Endodermal cell (in vitro differentiated cells): ENCODE data around the gene SQSTM1. TPM values are rescaled to one million over a fixed set of nuclear protein-coding genes. Genes with fewer than 3 reads are reported as not detected.

Source experiments
- DNase-seq: peaks from one replicate; pipeline ENCODE4 v3.0.0-alpha.2; 2017
- H3K27ac ChIP-seq: 2 replicates; pipeline ENCODE4 v1.5.1; 2013; ENCODE audit warnings: mild to moderate bottlenecking, low read depth, low read length, moderate library complexity
- H3K27me3 ChIP-seq: 2 replicates; pipeline ENCODE4 v1.6.1; 2013; ENCODE audit warnings: mild to moderate bottlenecking, low read length, moderate library complexity; ENCODE audit not compliant: insufficient read depth, control insufficient read depth, poor library complexity, severe bottlenecking
- H3K36me3 ChIP-seq: 2 replicates; pipeline ENCODE4 v1.7.0; 2013; ENCODE audit warnings: mild to moderate bottlenecking, low read length, moderate library complexity; ENCODE audit not compliant: control insufficient read depth, insufficient read depth
- H3K4me1 ChIP-seq: one replicate; pipeline ENCODE4 v1.7.0; 2013; ENCODE audit warnings: low read length; ENCODE audit not compliant: control insufficient read depth, insufficient read depth
- H3K4me3 ChIP-seq: 2 replicates; pipeline ENCODE4 v1.5.1; 2013; ENCODE audit warnings: mild to moderate bottlenecking, low read length, moderate library complexity
- H3K9ac ChIP-seq: 2 replicates; pipeline ENCODE4 v1.6.1; 2013; ENCODE audit warnings: mild to moderate bottlenecking, low read length, moderate library complexity; ENCODE audit not compliant: poor library complexity, severe bottlenecking; ENCODE audit errors: extremely low read depth
- H3K9me3 ChIP-seq: 2 replicates; pipeline ENCODE4 v1.6.1; 2013; ENCODE audit warnings: mild to moderate bottlenecking, low read length, moderate library complexity; ENCODE audit not compliant: control insufficient read depth
- H3K27ac Mint-ChIP-seq: 2 replicates; pipeline ENCODE4 v1.8.0; 2020; ENCODE audit warnings: mixed read lengths
- H3K27me3 Mint-ChIP-seq: 2 replicates; pipeline ENCODE4 v1.8.0; 2021; ENCODE audit warnings: mild to moderate bottlenecking, mixed read lengths; ENCODE audit not compliant: insufficient read depth
- H3K36me3 Mint-ChIP-seq: 2 replicates; pipeline ENCODE4 v1.8.0; 2020; ENCODE audit warnings: low read depth, mixed read lengths
- H3K4me1 Mint-ChIP-seq: 2 replicates; pipeline ENCODE4 v1.8.0; 2020; ENCODE audit warnings: mixed read lengths
- H3K4me3 Mint-ChIP-seq: 2 replicates; pipeline ENCODE4 v1.8.0; 2020; ENCODE audit warnings: mild to moderate bottlenecking, moderate library complexity, mixed read lengths
- H3K9me3 Mint-ChIP-seq: 2 replicates; pipeline ENCODE4 v1.8.0; 2020; ENCODE audit warnings: mild to moderate bottlenecking, mixed read lengths
- WGBS, 2 experiments: methylation state at CpG; one replicate each; pipeline versions ENCODE4 v1.1.5 to v1.1.7; 2013; ENCODE audit warnings: missing lambda C conversion rate in 2 of 2, mixed read lengths in 1 of 2; ENCODE audit not compliant: insufficient coverage in 1 of 2, insufficient read length in 1 of 2; 5-methylcytosine and 5-hydroxymethylcytosine counted together
- total RNA-seq, 2 donors: library from RNA; stranded (reverse); fragmentation: NEBNext Ultra II Directional in 1 of 2; extraction: Animal tissue kit (Norgen Biotek cat#: 25700) in 1 of 2; gene quantifications; 2 replicates in 1 of 2; 3 replicates in 1 of 2; pipeline ENCODE4 v1.2.1, GENCODE V29; 2021
- TF ChIP-seq, protein P1 (sequence below): fragments of 200-600 bp; sonication (generic); conservative IDR thresholded peaks from 2 replicates; pipeline ENCODE4 v1.5.0; 2021; ENCODE audit warnings: antibody characterized with exemption, mild to moderate bottlenecking

SQSTM1 gene
- total RNA-seq, 2 donors from 2014 or later = 134 to 172 TPM

DNA sequence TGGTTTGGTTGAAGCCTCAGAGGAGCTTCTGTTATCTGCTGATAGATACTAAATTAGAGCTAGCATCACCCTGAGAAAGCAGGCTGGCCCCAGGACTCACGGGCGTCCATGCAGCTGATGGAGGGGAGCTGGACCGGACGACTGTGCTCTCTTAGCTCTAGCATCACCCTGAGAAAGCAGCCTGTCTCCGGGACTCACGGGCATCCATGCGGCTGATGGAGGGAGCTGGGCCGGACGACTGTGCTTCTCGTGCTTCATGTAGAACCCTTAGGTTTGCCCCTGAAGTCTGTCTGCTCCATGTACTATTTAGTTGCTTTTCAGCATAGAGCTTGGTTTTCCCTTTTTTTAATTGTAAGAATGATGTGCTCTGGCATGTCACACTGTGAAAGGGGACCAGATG lies 43.2 kb upstream of the SQSTM1 start:
- Histone ChIP-seq H3K36me3 (peaks cover 48% of the 10 kb centered on the region), H3K4me3 (no peak overlapping the region), H3K27ac (no peak overlapping the region), H3K9me3 (no peaks in the 10 kb centered on the region), H3K27me3 (no peaks in the 10 kb centered on the region), H3K9ac (no peak overlapping the region), H3K4me1 (no peaks in the 10 kb centered on the region)
- no peaks in the 10 kb centered on the region for H3K4me1 Mint-ChIP-seq
- no peak overlapping the region for H3K4me3 Mint-ChIP-seq
- no peak overlapping the region for H3K27ac Mint-ChIP-seq
- DNase-seq = no peak
- H3K9me3 Mint-ChIP-seq = no peaks in the 10 kb centered on the region
- H3K27me3 Mint-ChIP-seq = no peaks in the 10 kb centered on the region
- 94 to 99% methylated on average over 10 of the region's 10 CpGs for WGBS, 2 experiments
- H3K36me3 Mint-ChIP-seq = peaks cover 62% of the 10 kb centered on the region
- TF ChIP-seq, protein P1, sequence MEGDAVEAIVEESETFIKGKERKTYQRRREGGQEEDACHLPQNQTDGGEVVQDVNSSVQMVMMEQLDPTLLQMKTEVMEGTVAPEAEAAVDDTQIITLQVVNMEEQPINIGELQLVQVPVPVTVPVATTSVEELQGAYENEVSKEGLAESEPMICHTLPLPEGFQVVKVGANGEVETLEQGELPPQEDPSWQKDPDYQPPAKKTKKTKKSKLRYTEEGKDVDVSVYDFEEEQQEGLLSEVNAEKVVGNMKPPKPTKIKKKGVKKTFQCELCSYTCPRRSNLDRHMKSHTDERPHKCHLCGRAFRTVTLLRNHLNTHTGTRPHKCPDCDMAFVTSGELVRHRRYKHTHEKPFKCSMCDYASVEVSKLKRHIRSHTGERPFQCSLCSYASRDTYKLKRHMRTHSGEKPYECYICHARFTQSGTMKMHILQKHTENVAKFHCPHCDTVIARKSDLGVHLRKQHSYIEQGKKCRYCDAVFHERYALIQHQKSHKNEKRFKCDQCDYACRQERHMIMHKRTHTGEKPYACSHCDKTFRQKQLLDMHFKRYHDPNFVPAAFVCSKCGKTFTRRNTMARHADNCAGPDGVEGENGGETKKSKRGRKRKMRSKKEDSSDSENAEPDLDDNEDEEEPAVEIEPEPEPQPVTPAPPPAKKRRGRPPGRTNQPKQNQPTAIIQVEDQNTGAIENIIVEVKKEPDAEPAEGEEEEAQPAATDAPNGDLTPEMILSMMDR = no peak

DNA sequence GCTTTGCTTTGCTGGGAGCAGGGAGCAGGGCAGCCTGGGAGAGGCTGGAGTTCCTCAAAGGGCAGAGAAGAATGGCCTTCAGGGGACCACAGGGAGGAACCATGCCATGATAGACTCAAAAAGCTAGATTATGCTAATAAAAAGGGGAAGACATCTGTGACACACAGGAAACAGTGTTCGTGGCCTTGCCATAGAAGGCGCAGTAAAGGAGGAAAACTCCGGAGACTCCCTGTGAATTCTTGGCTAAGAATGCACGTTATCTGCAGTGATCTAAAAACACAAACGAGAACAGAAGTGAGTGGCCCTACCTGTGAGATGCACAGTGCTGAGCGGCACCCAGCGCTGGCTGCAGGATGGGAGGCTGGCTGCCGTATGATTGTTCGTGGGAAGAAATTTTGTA lies 42.8 kb upstream of the SQSTM1 start:
- Mint-ChIP-seq H3K36me3 (peaks cover 58% of the 10 kb centered on the region), H3K9me3 (no peaks in the 10 kb centered on the region), H3K27me3 (no peaks in the 10 kb centered on the region), H3K4me1 (no peaks in the 10 kb centered on the region), H3K27ac (no peak overlapping the region), H3K4me3 (no peak overlapping the region)
- Histone ChIP-seq H3K9ac (no peak overlapping the region), H3K4me1 (no peaks in the 10 kb centered on the region), H3K36me3 (peaks cover 48% of the 10 kb centered on the region), H3K9me3 (no peaks in the 10 kb centered on the region), H3K4me3 (no peak overlapping the region), H3K27ac (no peak overlapping the region), H3K27me3 (no peaks in the 10 kb centered on the region)
- TF ChIP-seq, protein P1 = no peak
- 95 to 97% methylated on average over 9 of the region's 9 CpGs for WGBS, 2 experiments
- DNase-seq = no peak

DNA sequence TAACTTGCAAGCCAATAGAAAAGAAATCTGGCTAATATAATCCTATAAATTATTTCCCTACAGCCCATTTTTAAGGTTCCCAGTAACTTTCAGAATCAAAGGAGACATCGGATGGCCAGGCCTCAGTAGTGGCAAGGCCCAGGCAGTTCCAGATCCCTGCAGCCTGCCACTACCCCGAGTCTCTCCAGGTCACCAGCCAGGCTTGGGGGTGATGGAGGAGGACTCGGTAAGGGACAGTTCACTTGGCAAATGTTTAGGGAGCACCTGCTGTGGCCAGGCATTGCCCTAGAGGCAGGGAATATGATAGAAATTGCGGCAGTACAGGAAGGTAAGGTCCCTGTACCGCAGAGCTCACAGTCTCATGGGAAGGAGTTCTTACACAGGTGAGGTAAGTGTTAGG lies 42.1 kb upstream of the SQSTM1 start:
- Mint-ChIP-seq H3K27me3 (no peaks in the 10 kb centered on the region), H3K4me1 (no peaks in the 10 kb centered on the region), H3K9me3 (no peaks in the 10 kb centered on the region), H3K27ac (no peak overlapping the region), H3K36me3 (peaks cover 51% of the 10 kb centered on the region), H3K4me3 (no peak overlapping the region)
- H3K4me3 ChIP-seq = no peak overlapping the region
- no peak for DNase-seq
- H3K36me3 ChIP-seq = peaks cover 42% of the 10 kb centered on the region
- no peak overlapping the region for H3K9ac ChIP-seq
- WGBS, 2 experiments = 96 to 98% methylated on average over 4 to 5 of the region's 5 CpGs
- H3K4me1 ChIP-seq = no peaks in the 10 kb centered on the region
- no peaks in the 10 kb centered on the region for H3K9me3 ChIP-seq
- TF ChIP-seq, protein P1 = no peak
- no peak overlapping the region for H3K27ac ChIP-seq
- H3K27me3 ChIP-seq = no peaks in the 10 kb centered on the region
